A549 (cell line): Measurements from ENCODE around the gene CXXC5.

Experiments used
- BHLHE40 ChIP-seq: IDR thresholded peaks from 2 replicates; pipeline ENCODE4 v1.6.1; 2012; ENCODE audit warnings: low read depth, low read length, inconsistent platforms
- RFX5 ChIP-seq: fragments of 450-650 bp; IDR thresholded peaks from 2 replicates; pipeline ENCODE4 v1.7.1; 2014; ENCODE audit warnings: antibody characterized with exemption, mild to moderate bottlenecking, moderate library complexity
- TF ChIP-seq, protein P1 (sequence below): fragments of 450-650 bp; IDR thresholded peaks from 2 replicates; pipeline ENCODE4 v1.6.1; 2014; ENCODE audit warnings: antibody characterized with exemption
- TF ChIP-seq, protein P2 (sequence below): fragments of 200-600 bp; sonication (generic); IDR thresholded peaks from 2 replicates; pipeline ENCODE4 v1.6.1; 2016; ENCODE audit warnings: antibody characterized with exemption, mild to moderate bottlenecking, moderate library complexity

DNA sequence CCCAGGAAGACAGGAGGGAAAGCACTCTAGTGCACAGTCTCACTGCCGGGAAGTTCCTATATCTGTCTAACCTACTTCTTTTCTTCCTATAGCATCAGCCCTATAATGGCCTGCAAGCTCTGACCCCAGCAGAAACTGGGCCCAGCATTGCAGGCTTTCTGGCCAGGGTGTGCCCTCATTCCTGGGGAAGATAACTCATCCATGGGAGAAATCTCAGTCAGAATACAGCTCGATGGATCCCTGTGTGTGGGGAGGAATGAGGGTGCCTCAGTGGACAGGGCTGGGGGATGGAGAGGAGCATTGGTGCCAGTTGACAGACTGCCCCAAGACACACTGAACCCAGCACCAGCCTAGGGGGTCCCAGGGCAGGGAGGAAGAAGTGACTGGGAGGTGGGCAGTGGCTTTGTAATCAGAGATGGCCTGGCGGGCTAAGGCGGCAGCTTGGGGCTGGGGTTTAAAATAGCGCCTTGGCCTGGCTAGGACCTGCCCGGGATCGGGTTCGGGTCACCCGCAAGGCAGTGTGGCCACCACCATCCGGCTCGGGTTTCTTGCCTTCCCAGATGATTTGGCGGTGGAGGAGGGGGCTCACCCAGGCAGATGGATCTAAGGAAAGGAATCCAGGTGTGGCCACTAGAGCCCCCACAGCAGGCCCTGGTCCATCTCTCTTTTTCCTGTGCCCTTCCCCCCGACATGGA, 7.6 kb upstream of the CXXC5 start:
- TF ChIP-seq, protein P1, sequence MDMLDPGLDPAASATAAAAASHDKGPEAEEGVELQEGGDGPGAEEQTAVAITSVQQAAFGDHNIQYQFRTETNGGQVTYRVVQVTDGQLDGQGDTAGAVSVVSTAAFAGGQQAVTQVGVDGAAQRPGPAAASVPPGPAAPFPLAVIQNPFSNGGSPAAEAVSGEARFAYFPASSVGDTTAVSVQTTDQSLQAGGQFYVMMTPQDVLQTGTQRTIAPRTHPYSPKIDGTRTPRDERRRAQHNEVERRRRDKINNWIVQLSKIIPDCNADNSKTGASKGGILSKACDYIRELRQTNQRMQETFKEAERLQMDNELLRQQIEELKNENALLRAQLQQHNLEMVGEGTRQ, result no peak
- no peak for TF ChIP-seq BHLHE40
- no peak for TF ChIP-seq RFX5
- TF ChIP-seq, protein P2, sequence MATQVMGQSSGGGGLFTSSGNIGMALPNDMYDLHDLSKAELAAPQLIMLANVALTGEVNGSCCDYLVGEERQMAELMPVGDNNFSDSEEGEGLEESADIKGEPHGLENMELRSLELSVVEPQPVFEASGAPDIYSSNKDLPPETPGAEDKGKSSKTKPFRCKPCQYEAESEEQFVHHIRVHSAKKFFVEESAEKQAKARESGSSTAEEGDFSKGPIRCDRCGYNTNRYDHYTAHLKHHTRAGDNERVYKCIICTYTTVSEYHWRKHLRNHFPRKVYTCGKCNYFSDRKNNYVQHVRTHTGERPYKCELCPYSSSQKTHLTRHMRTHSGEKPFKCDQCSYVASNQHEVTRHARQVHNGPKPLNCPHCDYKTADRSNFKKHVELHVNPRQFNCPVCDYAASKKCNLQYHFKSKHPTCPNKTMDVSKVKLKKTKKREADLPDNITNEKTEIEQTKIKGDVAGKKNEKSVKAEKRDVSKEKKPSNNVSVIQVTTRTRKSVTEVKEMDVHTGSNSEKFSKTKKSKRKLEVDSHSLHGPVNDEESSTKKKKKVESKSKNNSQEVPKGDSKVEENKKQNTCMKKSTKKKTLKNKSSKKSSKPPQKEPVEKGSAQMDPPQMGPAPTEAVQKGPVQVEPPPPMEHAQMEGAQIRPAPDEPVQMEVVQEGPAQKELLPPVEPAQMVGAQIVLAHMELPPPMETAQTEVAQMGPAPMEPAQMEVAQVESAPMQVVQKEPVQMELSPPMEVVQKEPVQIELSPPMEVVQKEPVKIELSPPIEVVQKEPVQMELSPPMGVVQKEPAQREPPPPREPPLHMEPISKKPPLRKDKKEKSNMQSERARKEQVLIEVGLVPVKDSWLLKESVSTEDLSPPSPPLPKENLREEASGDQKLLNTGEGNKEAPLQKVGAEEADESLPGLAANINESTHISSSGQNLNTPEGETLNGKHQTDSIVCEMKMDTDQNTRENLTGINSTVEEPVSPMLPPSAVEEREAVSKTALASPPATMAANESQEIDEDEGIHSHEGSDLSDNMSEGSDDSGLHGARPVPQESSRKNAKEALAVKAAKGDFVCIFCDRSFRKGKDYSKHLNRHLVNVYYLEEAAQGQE, result no peak
